ENCODE results near the gene ANKRD13C. TPM values are rescaled to one million over a fixed set of nuclear protein-coding genes. Genes with fewer than 3 reads are reported as not detected.

The ANKRD13C gene
- total RNA-seq, 1 experiment from 2014 or later: 14.4 TPM

GRCh38 chr1:70299472-70299871 is 55.0 kb downstream of the ANKRD13C start:
- Mint-ChIP-seq H3K27me3 (ENCODE audit: insufficient read depth, unreplicated experiment) (no peaks in the 10 kb centered on the region), H3K36me3 (ENCODE audit: insufficient read depth, unreplicated experiment) (peaks cover 28% of the 10 kb centered on the region), H3K9me3 (ENCODE audit: unreplicated experiment) (no peaks in the 10 kb centered on the region), H3K4me3 (ENCODE audit: unreplicated experiment) (no peak overlapping the region), H3K4me1 (ENCODE audit: low read depth, unreplicated experiment) (no peaks in the 10 kb centered on the region), H3K27ac (ENCODE audit: unreplicated experiment) (no peak overlapping the region)
- no peak for DNase-seq
- Histone ChIP-seq H3K9me3 (no peaks in the 10 kb centered on the region), H3K4me3 (ENCODE audit: low read depth, low read length) (no peak overlapping the region), H3K4me1 (no peaks in the 10 kb centered on the region), H3K27me3 (replicated peaks; ENCODE audit: control insufficient read depth, insufficient read depth, low read length) (no peaks in the 10 kb centered on the region), H3K36me3 (ENCODE audit: control insufficient read depth, insufficient read depth, low read length) (no peaks in the 10 kb centered on the region)
- no TSS peak for BruUV-seq (replicated peaks)
- POLR2A ChIA-PET: no interaction called here
- CTCF ChIA-PET: no interaction called here
- TF ChIP-seq, protein P1, sequence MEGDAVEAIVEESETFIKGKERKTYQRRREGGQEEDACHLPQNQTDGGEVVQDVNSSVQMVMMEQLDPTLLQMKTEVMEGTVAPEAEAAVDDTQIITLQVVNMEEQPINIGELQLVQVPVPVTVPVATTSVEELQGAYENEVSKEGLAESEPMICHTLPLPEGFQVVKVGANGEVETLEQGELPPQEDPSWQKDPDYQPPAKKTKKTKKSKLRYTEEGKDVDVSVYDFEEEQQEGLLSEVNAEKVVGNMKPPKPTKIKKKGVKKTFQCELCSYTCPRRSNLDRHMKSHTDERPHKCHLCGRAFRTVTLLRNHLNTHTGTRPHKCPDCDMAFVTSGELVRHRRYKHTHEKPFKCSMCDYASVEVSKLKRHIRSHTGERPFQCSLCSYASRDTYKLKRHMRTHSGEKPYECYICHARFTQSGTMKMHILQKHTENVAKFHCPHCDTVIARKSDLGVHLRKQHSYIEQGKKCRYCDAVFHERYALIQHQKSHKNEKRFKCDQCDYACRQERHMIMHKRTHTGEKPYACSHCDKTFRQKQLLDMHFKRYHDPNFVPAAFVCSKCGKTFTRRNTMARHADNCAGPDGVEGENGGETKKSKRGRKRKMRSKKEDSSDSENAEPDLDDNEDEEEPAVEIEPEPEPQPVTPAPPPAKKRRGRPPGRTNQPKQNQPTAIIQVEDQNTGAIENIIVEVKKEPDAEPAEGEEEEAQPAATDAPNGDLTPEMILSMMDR (IDR thresholded peaks at IDR 0.05; ENCODE audit: insufficient read depth in 1 of 2, low read depth in 1 of 2, low read length in 1 of 2, severe bottlenecking in 1 of 2, unreplicated experiment in 1 of 2): no peak
- intact Hi-C loops (cut with micrococcal nuclease; ENCODE audit: unreplicated experiment): no loop called here

DNA sequence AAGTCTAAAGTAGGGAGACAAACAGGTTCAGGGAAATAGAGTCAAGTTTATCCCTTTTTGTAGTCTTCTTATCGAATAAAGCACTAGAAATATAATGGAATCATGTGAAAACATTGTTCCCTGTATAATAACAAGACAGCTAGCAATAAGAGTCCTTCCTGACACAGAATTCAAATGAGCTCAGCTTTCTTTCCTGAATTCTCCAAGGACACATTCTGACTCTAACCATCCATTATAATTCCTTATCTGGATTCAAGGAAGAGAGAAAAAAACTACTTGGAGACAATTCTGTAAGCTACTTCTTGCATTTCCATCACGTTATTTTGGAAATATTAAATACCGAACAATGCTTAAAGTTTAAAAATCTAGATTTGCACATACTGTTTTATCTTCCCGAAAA is 58.8 kb downstream of the ANKRD13C start:
- Histone ChIP-seq H3K4me3 (ENCODE audit: low read depth, low read length) (no peak overlapping the region), H3K9me3 (no peaks in the 10 kb centered on the region), H3K4me1 (no peaks in the 10 kb centered on the region), H3K27me3 (replicated peaks; ENCODE audit: control insufficient read depth, insufficient read depth, low read length) (no peaks in the 10 kb centered on the region), H3K36me3 (ENCODE audit: control insufficient read depth, insufficient read depth, low read length) (no peaks in the 10 kb centered on the region)
- peaks cover 28% of the 10 kb centered on the region for H3K36me3 Mint-ChIP-seq (ENCODE audit: insufficient read depth, unreplicated experiment)
- no peak overlapping the region for H3K4me3 Mint-ChIP-seq (ENCODE audit: unreplicated experiment)
- H3K9me3 Mint-ChIP-seq (ENCODE audit: unreplicated experiment): no peaks in the 10 kb centered on the region
- H3K4me1 Mint-ChIP-seq (ENCODE audit: low read depth, unreplicated experiment): no peaks in the 10 kb centered on the region
- intact Hi-C loops (cut with micrococcal nuclease; ENCODE audit: unreplicated experiment): no loop called here
- CTCF ChIA-PET: no interaction called here
- no peak for DNase-seq
- H3K27me3 Mint-ChIP-seq (ENCODE audit: insufficient read depth, unreplicated experiment): no peaks in the 10 kb centered on the region
- no TSS peak for BruUV-seq (replicated peaks)
- TF ChIP-seq, protein P1 (IDR thresholded peaks at IDR 0.05; ENCODE audit: insufficient read depth in 1 of 2, low read depth in 1 of 2, low read length in 1 of 2, severe bottlenecking in 1 of 2, unreplicated experiment in 1 of 2): no peak
- H3K27ac Mint-ChIP-seq (ENCODE audit: unreplicated experiment): no peak overlapping the region
- POLR2A ChIA-PET: no interaction called here

- BruUV-seq (replicated peaks): no TSS peak
- Histone ChIP-seq H3K4me3 (ENCODE audit: low read depth, low read length) (no peak overlapping the region), H3K4me1 (no peaks in the 10 kb centered on the region), H3K9me3 (no peaks in the 10 kb centered on the region), H3K27me3 (replicated peaks; ENCODE audit: control insufficient read depth, insufficient read depth, low read length) (no peaks in the 10 kb centered on the region), H3K36me3 (ENCODE audit: control insufficient read depth, insufficient read depth, low read length) (no peaks in the 10 kb centered on the region)
- Mint-ChIP-seq H3K27me3 (ENCODE audit: insufficient read depth, unreplicated experiment) (no peaks in the 10 kb centered on the region), H3K36me3 (ENCODE audit: insufficient read depth, unreplicated experiment) (peaks cover 23% of the 10 kb centered on the region), H3K9me3 (ENCODE audit: unreplicated experiment) (no peaks in the 10 kb centered on the region), H3K4me1 (ENCODE audit: low read depth, unreplicated experiment) (no peaks in the 10 kb centered on the region), H3K4me3 (ENCODE audit: unreplicated experiment) (no peak overlapping the region), H3K27ac (ENCODE audit: unreplicated experiment) (no peak overlapping the region)
- TF ChIP-seq, protein P1 (IDR thresholded peaks at IDR 0.05; ENCODE audit: insufficient read depth in 1 of 2, low read depth in 1 of 2, low read length in 1 of 2, severe bottlenecking in 1 of 2, unreplicated experiment in 1 of 2): no peak
- intact Hi-C loops (cut with micrococcal nuclease; ENCODE audit: unreplicated experiment): no loop called here
- POLR2A ChIA-PET: no interaction called here
- CTCF ChIA-PET: no interaction called here
- DNase-seq: no peak
Measured at GRCh38 chr1:70293186-70293843, 61.2 kb downstream of the ANKRD13C start.

All from Caco-2 (cell line).